K562 (cell line): Measurements from ENCODE around the gene MPND. TPM values are rescaled to one million over a fixed set of nuclear protein-coding genes. Genes with fewer than 3 reads are reported as not detected.

Experiments
- ATAC-seq: fragments of 200-7000 bp; cut with Tn5 transposase; 3 replicates; pipeline ENCODE4 v1.9.1; 2020; ENCODE audit warnings: moderate library complexity
- BruUV-seq: library from RNA; stranded (reverse); fragments of 400-500 nt; replicated peaks from 2 replicates; lab custom pipeline; 2021; lab: Mats Ljungman, UMichigan
- CTCF ChIA-PET: fragments of 300-600 bp; formaldehyde crosslinking; extraction: SDS; loops from one replicate; lab custom pipeline; 2021; ENCODE audit warnings: low intra/inter-chr PET ratio; lab: Yijun Ruan, JAX
- POLR2A ChIA-PET: fragments of 300-600, 350-650 bp; sonication (Branson Sonifier 250); formaldehyde crosslinking; extraction: SDS; loops from one replicate; lab custom pipeline; 2021; ENCODE audit warnings: antibody characterized with exemption, inconsistent platforms; lab: Yijun Ruan, JAX
- DNase-seq, 4 experiments: peaks; one replicate each; pipeline versions ENCODE4 v3.0.0 to v3.0.0-alpha.2; 2011 to 2018; ENCODE audit warnings: low spot score in 3 of 4, mixed read lengths in 3 of 4; ENCODE audit errors: extremely low read depth in 1 of 4
- FAIRE-seq: peaks from 2 replicates; lab custom pipeline; 2011; peaks lifted over from hg19 to GRCh38; lab: Jason Lieb, UNC
- H2AFZ ChIP-seq: 2 replicates; pipeline ENCODE4 v1.6.0; 2011; ENCODE audit warnings: low read depth, low read length, control low read depth, inconsistent platforms
- H3K27ac ChIP-seq: fragments of 200-600 bp; 3 replicates; pipeline ENCODE4 v1.8.0; 2011; ENCODE audit warnings: low read depth, mild to moderate bottlenecking, control low read depth, inconsistent platforms, low read length, moderate library complexity, mixed read lengths; ENCODE audit errors: extremely low read depth
- H3K27me3 ChIP-seq, 2 experiments: fragments of 300-600 bp in 1 of 2; 2 replicates in 1 of 2; 3 replicates in 1 of 2; pipeline versions ENCODE4 v1.6.0 to v1.8.0; 2011; ENCODE audit warnings: inconsistent platforms in 2 of 2, low read length in 2 of 2, mild to moderate bottlenecking in 1 of 2, mixed read lengths in 1 of 2, moderate library complexity in 1 of 2; ENCODE audit not compliant: control insufficient read depth in 2 of 2, insufficient read depth in 2 of 2
- H3K36me3 ChIP-seq: fragments of 300-600 bp; 3 replicates; pipeline ENCODE4 v1.8.0; 2011; ENCODE audit warnings: mild to moderate bottlenecking, low read length, inconsistent platforms; ENCODE audit not compliant: control insufficient read depth, insufficient read depth
- H3K4me1 ChIP-seq, 2 experiments: fragments of 200-600 bp in 1 of 2; replicated peaks in 1 of 2; 2 replicates in 1 of 2; 3 replicates in 1 of 2; pipeline versions ENCODE4 v1.5.1 to v1.8.0; 2011; ENCODE audit warnings: inconsistent platforms in 2 of 2, low read length in 2 of 2, mild to moderate bottlenecking in 1 of 2, mixed read lengths in 1 of 2, moderate library complexity in 1 of 2; ENCODE audit not compliant: control insufficient read depth in 2 of 2, insufficient read depth in 2 of 2
- H3K4me2 ChIP-seq: 2 replicates; pipeline ENCODE4 v1.6.1; 2011; ENCODE audit warnings: low read length, control low read depth, inconsistent platforms, mixed read lengths; ENCODE audit not compliant: insufficient read depth
- H3K4me3 ChIP-seq: fragments of 200-600 bp; sonication (generic), shearing (Covaris generic); 2 replicates; pipeline ENCODE4 v1.5.1; 2016; ENCODE audit warnings: control low read depth, inconsistent platforms
- H3K79me2 ChIP-seq: fragments of 200-600 bp; 3 replicates; pipeline ENCODE4 v1.8.0; 2011; ENCODE audit warnings: low read length, inconsistent platforms; ENCODE audit not compliant: control insufficient read depth, insufficient read depth
- H3K9ac ChIP-seq, 2 experiments: 2 replicates each; pipeline versions ENCODE4 v1.6.0 to v1.6.1; 2011; ENCODE audit warnings: low read depth in 2 of 2, low read length in 2 of 2, control low read depth in 1 of 2, inconsistent platforms in 1 of 2, mild to moderate bottlenecking in 1 of 2, mixed read lengths in 1 of 2; ENCODE audit not compliant: insufficient read depth in 1 of 2
- H3K9me1 ChIP-seq: one replicate; pipeline ENCODE4 v1.6.0; 2011; ENCODE audit warnings: inconsistent platforms, mild to moderate bottlenecking, low read length, moderate library complexity; ENCODE audit not compliant: control insufficient read depth, insufficient read depth
- H3K9me3 ChIP-seq: replicated peaks from 2 replicates; pipeline ENCODE4 v1.5.1; 2011; ENCODE audit warnings: low read depth, low read length, inconsistent platforms; ENCODE audit not compliant: control insufficient read depth, insufficient read depth
- H4K20me1 ChIP-seq: replicated peaks from 2 replicates; pipeline ENCODE4 v1.6.1; 2011; ENCODE audit warnings: low read length, inconsistent platforms, mixed read lengths; ENCODE audit not compliant: control insufficient read depth, insufficient read depth
- ATF1 ChIP-seq, 2 experiments: fragments of 450-650 bp in 1 of 2; IDR thresholded peaks; 2 replicates each; pipeline ENCODE4 v1.6.1; 2016; ENCODE audit warnings: missing compliant biosample characterization in 1 of 2, missing genetic modification characterization in 1 of 2
- EGR1 ChIP-seq: fragments of 450-650 bp; conservative IDR thresholded peaks from 2 replicates; pipeline ENCODE4 v1.6.1; 2017; ENCODE audit warnings: mild to moderate bottlenecking
- ERF ChIP-seq: fragments of 450-650 bp; formaldehyde crosslinking; IDR thresholded peaks from 2 replicates; pipeline ENCODE4 v1.4.0; 2020; ENCODE audit warnings: mild to moderate bottlenecking, mixed read lengths
- GATA2 ChIP-seq: sonication (generic); formaldehyde crosslinking; IDR thresholded peaks from 2 replicates; pipeline ENCODE4 v1.4.0; 2020; ENCODE audit warnings: mild to moderate bottlenecking, missing genetic modification reagents
- JUNB ChIP-seq: fragments of 450-650 bp; formaldehyde crosslinking; conservative IDR thresholded peaks from 2 replicates; pipeline ENCODE4 v1.4.0; 2020; ENCODE audit warnings: mild to moderate bottlenecking
- MEIS2 ChIP-seq: fragments of 450-650 bp; IDR thresholded peaks from 2 replicates; pipeline ENCODE4 v1.6.1; 2014; ENCODE audit warnings: mild to moderate bottlenecking; ENCODE audit not compliant: partially characterized antibody
- NCOA2 ChIP-seq, 2 experiments: fragments of 450-650 bp; IDR thresholded peaks; 2 replicates each; pipeline ENCODE4 v1.6.1; 2018; ENCODE audit warnings: mild to moderate bottlenecking in 2 of 2, moderate library complexity in 1 of 2; ENCODE audit not compliant: partially characterized antibody in 2 of 2
- NR2C2 ChIP-seq, 2 experiments: fragments of 200-800 bp in 1 of 2; sonication (Bioruptor generic) in 1 of 2; sonication (generic) in 1 of 2; formaldehyde crosslinking in 1 of 2; IDR thresholded peaks; 2 replicates each; pipeline versions ENCODE4 v1.6.1 to v1.8.0; 2016 to 2022; ENCODE audit warnings: mild to moderate bottlenecking in 1 of 2, missing compliant biosample characterization in 1 of 2, missing genetic modification characterization in 1 of 2, missing genetic modification reagents in 1 of 2
- NRF1 ChIP-seq, 2 experiments: fragments of 450-650 bp; IDR thresholded peaks in 1 of 2; conservative IDR thresholded peaks in 1 of 2; 2 replicates each; pipeline ENCODE4 v1.6.1; 2014; ENCODE audit warnings: mild to moderate bottlenecking in 2 of 2
- PCBP1 ChIP-seq: fragments of 200-400 bp; formaldehyde crosslinking; IDR thresholded peaks from 2 replicates; pipeline ENCODE4 v1.6.1; 2018; ENCODE audit warnings: mild to moderate bottlenecking, low read depth, low read length; ENCODE audit not compliant: poor library complexity, severe bottlenecking
- POLR2AphosphoS5 ChIP-seq: IDR thresholded peaks from 2 replicates; pipeline ENCODE4 v1.6.1; 2011; ENCODE audit warnings: mild to moderate bottlenecking, low read depth, low read length, moderate library complexity; ENCODE audit not compliant: control insufficient read depth, insufficient read depth
- SMAD1 ChIP-seq: fragments of 150-350 bp; IDR thresholded peaks from 2 replicates; pipeline ENCODE4 v1.6.1; 2014; ENCODE audit warnings: low read length, low read depth; ENCODE audit not compliant: partially characterized antibody
- ZC3H8 ChIP-seq: fragments of 450-650 bp; IDR thresholded peaks from 2 replicates; pipeline ENCODE4 v1.6.1; 2017
- ZFP1 ChIP-seq: fragments of 450-650 bp; formaldehyde crosslinking; IDR thresholded peaks from 2 replicates; pipeline ENCODE4 v1.4.0; 2020; ENCODE audit warnings: mild to moderate bottlenecking, mixed read lengths
- ZNF12 ChIP-seq: sonication (generic); formaldehyde crosslinking; IDR thresholded peaks from 2 replicates; pipeline ENCODE4 v1.4.0; 2020; ENCODE audit warnings: mild to moderate bottlenecking, missing genetic modification reagents
- ZNF146 ChIP-seq: IDR thresholded peaks from one replicate; pipeline ENCODE4 v1.6.1; 2018; ENCODE audit warnings: missing compliant biosample characterization; ENCODE audit not compliant: unreplicated experiment
- ZNF274 ChIP-seq: IDR thresholded peaks from 2 replicates; pipeline ENCODE4 v1.6.1; 2011; ENCODE audit warnings: low read depth, mild to moderate bottlenecking, low read length, moderate library complexity, borderline replicate concordance
- ZNF395 ChIP-seq: fragments of 200-800 bp; sonication (Bioruptor generic); IDR thresholded peaks from 2 replicates; pipeline ENCODE4 v1.6.1; 2017; ENCODE audit warnings: missing genetic modification characterization, missing compliant biosample characterization
- ZNF408 ChIP-seq: fragments of 250-450 bp; sonication (Bioruptor Pico); IDR thresholded peaks from 2 replicates; pipeline ENCODE4 v1.4.0; 2020; ENCODE audit warnings: low read depth, mild to moderate bottlenecking, moderate library complexity
- WGBS: fragments of 100-300 bp; shearing (Covaris generic); methylation state at CpG from one replicate; pipeline ENCODE4 v1.1.6; 2016; ENCODE audit warnings: low coverage, mixed read lengths; ENCODE audit not compliant: insufficient coverage; ENCODE audit errors: missing lambda C conversion rate; 5-methylcytosine and 5-hydroxymethylcytosine counted together
- in situ Hi-C: fragments of 300-500 bp; cut with MboI; formaldehyde crosslinking; loops from 4 replicates; pipeline ENCODE4 v1.15.0; 2018; ENCODE audit warnings: inconsistent platforms, mixed read lengths
- intact Hi-C: fragments of 100-400 bp; cut with micrococcal nuclease; formaldehyde crosslinking; loops from 2 replicates; pipeline ENCODE4 v1.14.2; 2022
- polyA plus RNA-seq, 8 experiments: library from polyadenylated mRNA; depleted of rRNA in 4 of 8; stranded (reverse) in 5 of 8; unstranded in 3 of 8; fragments of >200 nt; fragmentation: Nextera tagmentation in 2 of 8; fragmentation: Illumina TruSeq in 1 of 8; extraction: Ambion mirVana in 2 of 8; extraction: Trizol in 1 of 8; gene quantifications; 2 replicates each; pipeline versions ENCODE4 v1.2.1 to v1.2.3, GENCODE V29; 2011 to 2014; ENCODE audit warnings: inconsistent platforms in 1 of 8, missing spikeins in 1 of 8
- total RNA-seq, 7 experiments: library from RNA; depleted of rRNA in 6 of 7; stranded (reverse); fragments of >200 nt in 6 of 7; fragmentation: Illumina TruSeq in 2 of 7; extraction: Trizol in 2 of 7; gene quantifications; 2 replicates each; pipeline versions ENCODE4 v1.2.1 to v1.2.3, GENCODE V29; 2011 to 2021; ENCODE audit warnings: low replicate concordance in 1 of 7

The MPND gene
- total and polyA plus RNA-seq, 9 of the 15 experiments (the other 6 are each of a cell fraction or from before 2014, with no cell fraction given): 0.25 to 14.0 (median 3.9) TPM

- Histone ChIP-seq H3K4me3 (peak overlapping the region; percentile 74), H2AFZ (peak overlapping the region; percentile 95), H3K27ac (peak overlapping the region; percentile 84), H3K4me2 (peak overlapping the region; percentile 93), H3K9me3 (no peaks in the 10 kb centered on the region), H3K36me3 (peaks cover 4% of the 10 kb centered on the region), H3K79me2 (peaks cover 19% of the 10 kb centered on the region), H3K9ac (peak overlapping the region; percentile 79 to 99), H3K27me3 (no peaks in the 10 kb centered on the region; a peak in 1 of 5 replicates), H4K20me1 (peaks cover 7% of the 10 kb centered on the region; the same call in 1 of the 2 replicates), H3K9me1 (no peaks in the 10 kb centered on the region), H3K4me1 (peaks cover 2 to 47% of the 10 kb centered on the region in 2 experiments; a peak in 3 of 5 replicates)
- CTCF ChIA-PET: no interaction called here
- FAIRE-seq: no peak
- in situ Hi-C loops: no loop called here
- BruUV-seq: no TSS peak
- ATAC-seq: peak; percentile 82
- intact Hi-C loops: no loop called here
- WGBS: under 1% methylated on average over 44 of the region's 49 CpGs
- POLR2A ChIA-PET: interaction anchor here (0.8 to 1.4 kb wide), 4 partner anchors 9 to 47 kb away, joined by 4 to 7 read pairs (median 6); partner anchors contain the start of gene MPND
- DNase-seq: peak; percentile 95 to 97 (median 96)
- peak; percentile 62; the same call in 1 of the 2 replicates for TF ChIP-seq ZNF12 (CRISPR knock-in tag)
- peak; percentile 87 for TF ChIP-seq EGR1
- no peak for TF ChIP-seq ZNF146 (CRISPR knock-in tag)
- TF ChIP-seq ZNF395 (CRISPR knock-in tag): no peak
- TF ChIP-seq NR2C2 (CRISPR knock-in tag; IDR thresholded peaks at IDR 0.05): peak; percentile 65; the same call in 1 of the 2 replicates
- no peak for TF ChIP-seq NR2C2 (tag; IDR thresholded peaks at IDR 0.05)
- peak; percentile 55 for TF ChIP-seq SMAD1
- 0 out of 2 replicates have a peak, but pooled peaks have one; percentile 24 for TF ChIP-seq JUNB (CRISPR knock-in tag)
- TF ChIP-seq ATF1 (CRISPR knock-in tag; IDR thresholded peaks at IDR 0.05): no peak
- peak; percentile 42 for TF ChIP-seq ATF1 (tag; IDR thresholded peaks at IDR 0.05)
- peak; percentile 61 for TF ChIP-seq MEIS2
- TF ChIP-seq ZNF408: no peak
- no peak for TF ChIP-seq NCOA2 (IDR thresholded peaks at IDR 0.05; ENCODE audit: partially characterized antibody in 2 of 2)
- peak; percentile 97 for TF ChIP-seq ZC3H8
- peak; percentile 95 to 96 for TF ChIP-seq NRF1 (conservative IDR thresholded peaks at IDR 0.05 in 1 of 2, IDR thresholded peaks at IDR 0.05 in 1 of 2)
- TF ChIP-seq ZNF274: no peak
- TF ChIP-seq POLR2AphosphoS5: peak; percentile 73
- TF ChIP-seq ERF: 0 out of 2 replicates have a peak, but pooled peaks have one; percentile 66
- no peak for TF ChIP-seq GATA2 (CRISPR knock-in tag)
- peak; percentile 100 for TF ChIP-seq PCBP1
- no peak for TF ChIP-seq ZFP1 (CRISPR knock-in tag)
Measured at GRCh38 chr19:4328243-4328990, 14.9 kb upstream of the MPND start.
